ENCODE results near the gene MYO1E. TPM values are rescaled to one million over a fixed set of nuclear protein-coding genes. Genes with fewer than 3 reads are reported as not detected.

MYO1E gene
- total and polyA plus RNA-seq, 2 of the 8 experiments (the other 6 are each of a cell fraction or from before 2014, with no cell fraction given) = 19.6 to 142 TPM

DNA sequence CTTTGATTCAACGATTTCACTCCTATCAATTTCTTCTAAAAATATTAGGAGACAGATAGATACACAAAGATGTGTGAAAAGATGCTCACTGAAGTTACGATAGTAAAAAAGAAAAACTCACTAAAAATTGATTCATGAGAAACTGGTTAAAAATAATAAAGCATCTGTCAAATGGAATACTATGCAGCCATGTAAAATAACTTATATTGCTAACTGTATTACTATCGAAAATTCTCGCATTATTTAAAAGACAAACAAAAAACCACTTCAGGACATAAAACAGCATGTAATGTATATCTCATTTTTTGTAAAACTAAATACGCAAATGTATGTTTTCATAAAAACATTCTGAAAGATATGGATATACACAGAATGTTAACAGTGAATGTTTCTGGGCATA lies 199.5 kb downstream of the MYO1E start (continued):
- TF ChIP-seq, protein P1, sequence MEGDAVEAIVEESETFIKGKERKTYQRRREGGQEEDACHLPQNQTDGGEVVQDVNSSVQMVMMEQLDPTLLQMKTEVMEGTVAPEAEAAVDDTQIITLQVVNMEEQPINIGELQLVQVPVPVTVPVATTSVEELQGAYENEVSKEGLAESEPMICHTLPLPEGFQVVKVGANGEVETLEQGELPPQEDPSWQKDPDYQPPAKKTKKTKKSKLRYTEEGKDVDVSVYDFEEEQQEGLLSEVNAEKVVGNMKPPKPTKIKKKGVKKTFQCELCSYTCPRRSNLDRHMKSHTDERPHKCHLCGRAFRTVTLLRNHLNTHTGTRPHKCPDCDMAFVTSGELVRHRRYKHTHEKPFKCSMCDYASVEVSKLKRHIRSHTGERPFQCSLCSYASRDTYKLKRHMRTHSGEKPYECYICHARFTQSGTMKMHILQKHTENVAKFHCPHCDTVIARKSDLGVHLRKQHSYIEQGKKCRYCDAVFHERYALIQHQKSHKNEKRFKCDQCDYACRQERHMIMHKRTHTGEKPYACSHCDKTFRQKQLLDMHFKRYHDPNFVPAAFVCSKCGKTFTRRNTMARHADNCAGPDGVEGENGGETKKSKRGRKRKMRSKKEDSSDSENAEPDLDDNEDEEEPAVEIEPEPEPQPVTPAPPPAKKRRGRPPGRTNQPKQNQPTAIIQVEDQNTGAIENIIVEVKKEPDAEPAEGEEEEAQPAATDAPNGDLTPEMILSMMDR (IDR thresholded peaks at IDR 0.05; ENCODE audit: control extremely low read depth in 1 of 3, insufficient read depth in 1 of 3, low read depth in 1 of 3, low read length in 3 of 3) = no peak
- TF ChIP-seq TCF12 (IDR thresholded peaks at IDR 0.05; ENCODE audit: low read depth, low read length) (no peak), CBX5 (IDR thresholded peaks at IDR 0.05; ENCODE audit: low read depth, low read length) (no peak)
